ACHN (cell line): Measurements from ENCODE around the gene RHOC.

Experiments used
- DNase-seq: peaks from one replicate; pipeline ENCODE4 v3.0.0-alpha.2; 2015
- in situ Hi-C: cut with HindIII; loops from 2 replicates; pipeline ENCODE4 v1.10.0; 2017; ENCODE audit warnings: low sequenced_read_pairs, low pct_ligation_motif_present, low pct_unique_long_range_greater_than_20kb

RHOC gene

DNA sequence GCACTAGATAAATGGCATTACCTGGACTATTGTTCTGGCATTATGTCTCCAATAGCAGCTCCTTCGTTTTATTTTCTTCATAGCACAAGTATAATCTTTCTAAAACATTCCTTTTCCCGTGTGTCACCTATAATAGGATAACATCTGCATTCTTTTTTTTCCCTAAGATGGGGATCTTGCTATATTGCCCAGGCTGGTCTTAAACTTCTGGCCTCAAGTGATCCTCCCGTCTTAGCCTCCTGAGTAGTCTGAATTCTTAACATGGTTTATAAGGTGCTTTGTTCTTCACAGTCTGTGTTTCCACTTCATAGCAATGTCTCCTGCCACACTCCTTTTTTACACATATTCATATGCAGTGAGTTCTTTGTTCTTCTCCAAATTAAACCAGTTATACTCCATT lies 41.1 kb downstream of the RHOC start:
- in situ Hi-C loops: no loop called here
- DNase-seq: no peak

DNA sequence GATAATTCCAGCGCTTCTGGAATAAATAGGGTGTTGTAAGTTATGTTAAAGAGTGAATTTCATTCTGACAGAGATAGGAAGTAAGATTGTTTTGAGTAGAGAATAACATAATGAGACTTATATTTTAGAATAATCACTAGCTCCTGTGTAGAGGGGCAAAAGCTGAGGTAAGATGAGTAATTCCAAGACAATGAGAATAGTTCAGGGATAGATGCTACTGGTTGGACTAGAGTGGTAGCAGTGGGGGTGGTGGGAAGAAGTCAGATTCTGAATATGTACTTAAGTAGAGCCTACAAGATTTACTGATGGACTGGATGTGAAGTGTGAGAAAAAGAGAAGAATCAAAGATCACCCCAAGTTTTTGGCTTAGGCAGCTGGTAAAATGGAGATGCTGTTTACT lies 55.7 kb downstream of the RHOC start:
- no peak for DNase-seq
- in situ Hi-C loops: no loop called here
